ENCODE measurements around the gene ARID1B. TPM values are rescaled to one million over a fixed set of nuclear protein-coding genes. Genes with fewer than 3 reads are reported as not detected.

Gene ARID1B
- total and polyA plus RNA-seq, 2 of the 13 experiments (the other 11 are each of a cell fraction or from before 2014, with no cell fraction given) = 20.1 to 32.6 TPM

- H2AFZ ChIP-seq (ENCODE audit: low read length) = no peak overlapping the region
- H3K9ac ChIP-seq (ENCODE audit: insufficient read depth, low read depth, low read length) = no peak overlapping the region
- peaks cover 94% of the 10 kb centered on the region for H3K79me2 ChIP-seq (ENCODE audit: insufficient read depth, low read length)
- intact Hi-C loops (cut with micrococcal nuclease; ENCODE audit: unreplicated experiment) = no loop called here
- no peaks in the 10 kb centered on the region for H3K27me3 ChIP-seq (ENCODE audit: control insufficient read depth in 1 of 2, insufficient read depth in 2 of 2, low read length in 2 of 2)
- WGBS (ENCODE audit: low lambda C conversion rate) = 98% methylated on average over 3 of the region's 3 CpGs
- FAIRE-seq (no peak), ATAC-seq (no peak), DNase-seq (ENCODE audit: low spot score) (no peak)
- H3K4me2 ChIP-seq (ENCODE audit: low read depth, low read length) = no peak overlapping the region
- BruUV-seq (replicated peaks) = no TSS peak
- H3K4me3 ChIP-seq (replicated peaks in 1 of 3; ENCODE audit: insufficient read depth in 1 of 3, low read depth in 2 of 3, low read length in 3 of 3) = no peak overlapping the region
- H3K27ac ChIP-seq (ENCODE audit: extremely low read length, insufficient read depth, low read length) = no peak overlapping the region
- H3K4me1 ChIP-seq (ENCODE audit: insufficient read depth, low read length) = 0 out of 2 replicates have a peak, but pooled peaks cover 4% of the 10 kb centered on the region
- H4K20me1 ChIP-seq (ENCODE audit: insufficient read depth, low read length) = peaks cover 7% of the 10 kb centered on the region
- in situ Hi-C loops (cut with HindIII; ENCODE audit: extremely low pct_ligation_motif_present, low pct_unique_long_range_greater_than_20kb) = no loop called here
- peaks cover 0 to 2% of the 10 kb centered on the region in 2 experiments; a peak in 3 of 5 replicates for H3K36me3 ChIP-seq (replicated peaks in 1 of 2; ENCODE audit: control insufficient read depth in 1 of 2, insufficient read depth in 2 of 2, low read length in 2 of 2)
- ChIA-PET POLR2A (no interaction called here), CTCF (ENCODE audit: low intra/inter-chr PET ratio, low total read pairs) (no interaction called here)
- no peaks in the 10 kb centered on the region for H3K9me3 ChIP-seq (ENCODE audit: low read length)
- TF ChIP-seq ZFP36 (IDR thresholded peaks at IDR 0.05; ENCODE audit: borderline replicate concordance, low read depth, low read length, partially characterized antibody) (no peak), RFX5 (IDR thresholded peaks at IDR 0.05; ENCODE audit: low read depth, low read length) (no peak), ZFX (CRISPR knock-in tag; IDR thresholded peaks at IDR 0.05; ENCODE audit: low read depth) (no peak), ZNF484 (CRISPR knock-in tag; IDR thresholded peaks at IDR 0.05; ENCODE audit: borderline replicate concordance, low read depth) (no peak)
Observed at GRCh38 chr6:156851454-156851921, 74.3 kb downstream of the ARID1B start.

GRCh38 chr6:156852147-156852857, 75.1 kb downstream of the ARID1B start:
- H3K4me2 ChIP-seq (ENCODE audit: low read depth, low read length) = no peak overlapping the region
- H3K4me3 ChIP-seq (replicated peaks in 1 of 3; ENCODE audit: insufficient read depth in 1 of 3, low read depth in 2 of 3, low read length in 3 of 3) = no peak overlapping the region
- H3K36me3 ChIP-seq (replicated peaks in 1 of 2; ENCODE audit: control insufficient read depth in 1 of 2, insufficient read depth in 2 of 2, low read length in 2 of 2) = peaks cover 0 to 2% of the 10 kb centered on the region in 2 experiments; a peak in 3 of 5 replicates
- no peak overlapping the region for H3K9ac ChIP-seq (ENCODE audit: insufficient read depth, low read depth, low read length)
- no peaks in the 10 kb centered on the region for H3K27me3 ChIP-seq (ENCODE audit: control insufficient read depth in 1 of 2, insufficient read depth in 2 of 2, low read length in 2 of 2)
- peaks cover 12% of the 10 kb centered on the region; the same call in 1 of the 2 replicates for H3K4me1 ChIP-seq (ENCODE audit: insufficient read depth, low read length)
- no peak overlapping the region for H2AFZ ChIP-seq (ENCODE audit: low read length)
- H3K9me3 ChIP-seq (ENCODE audit: low read length) = no peaks in the 10 kb centered on the region
- H4K20me1 ChIP-seq (ENCODE audit: insufficient read depth, low read length) = peaks cover 7% of the 10 kb centered on the region
- H3K79me2 ChIP-seq (ENCODE audit: insufficient read depth, low read length) = peaks cover 95% of the 10 kb centered on the region
- in situ Hi-C loops (cut with HindIII; ENCODE audit: extremely low pct_ligation_motif_present, low pct_unique_long_range_greater_than_20kb) = no loop called here
- ChIA-PET POLR2A (no interaction called here), CTCF (ENCODE audit: low intra/inter-chr PET ratio, low total read pairs) (no interaction called here)
- no peak for DNase-seq (ENCODE audit: low spot score)
- BruUV-seq (replicated peaks) = no TSS peak
- WGBS (ENCODE audit: low lambda C conversion rate) = 97% methylated on average over 9 of the region's 9 CpGs
- no peak for ATAC-seq
- FAIRE-seq = no peak
- no peak overlapping the region for H3K27ac ChIP-seq (ENCODE audit: extremely low read length, insufficient read depth, low read length)
- TF ChIP-seq ZBTB44 (CRISPR knock-in tag; IDR thresholded peaks at IDR 0.05) (no peak), ZNF138 (CRISPR knock-in tag; IDR thresholded peaks at IDR 0.05; ENCODE audit: low read depth) (no peak), ZSCAN30 (CRISPR knock-in tag; IDR thresholded peaks at IDR 0.05) (no peak), LBX2 (CRISPR knock-in tag; IDR thresholded peaks at IDR 0.05; ENCODE audit: borderline replicate concordance) (no peak), MTA1 (CRISPR knock-in tag; IDR thresholded peaks at IDR 0.05; ENCODE audit: borderline replicate concordance) (no peak), EP300 (IDR thresholded peaks at IDR 0.05; ENCODE audit: low read depth in 2 of 2, low read length in 2 of 2) (no peak), EP300 (CRISPR knock-in tag; IDR thresholded peaks at IDR 0.05; ENCODE audit: borderline replicate concordance) (no peak), SALL2 (CRISPR knock-in tag; IDR thresholded peaks at IDR 0.05) (no peak), EZH2 (conservative IDR thresholded peaks at IDR 0.05; ENCODE audit: low read depth, low read length) (no peak), ZNF747 (CRISPR knock-in tag; IDR thresholded peaks at IDR 0.05; ENCODE audit: borderline replicate concordance) (no peak)
- intact Hi-C loops (cut with micrococcal nuclease; ENCODE audit: unreplicated experiment) = no loop called here
